GM21576 (cell line): Measurements from ENCODE around the gene MNX1.

Source experiments
- ATAC-seq: cut with Tn5 transposase; IDR thresholded peaks from one replicate; pipeline ENCODE4 v1.9.1; 2021; ENCODE audit warnings: mild to moderate bottlenecking, moderate library complexity; ENCODE audit not compliant: unreplicated experiment

Gene MNX1

DNA sequence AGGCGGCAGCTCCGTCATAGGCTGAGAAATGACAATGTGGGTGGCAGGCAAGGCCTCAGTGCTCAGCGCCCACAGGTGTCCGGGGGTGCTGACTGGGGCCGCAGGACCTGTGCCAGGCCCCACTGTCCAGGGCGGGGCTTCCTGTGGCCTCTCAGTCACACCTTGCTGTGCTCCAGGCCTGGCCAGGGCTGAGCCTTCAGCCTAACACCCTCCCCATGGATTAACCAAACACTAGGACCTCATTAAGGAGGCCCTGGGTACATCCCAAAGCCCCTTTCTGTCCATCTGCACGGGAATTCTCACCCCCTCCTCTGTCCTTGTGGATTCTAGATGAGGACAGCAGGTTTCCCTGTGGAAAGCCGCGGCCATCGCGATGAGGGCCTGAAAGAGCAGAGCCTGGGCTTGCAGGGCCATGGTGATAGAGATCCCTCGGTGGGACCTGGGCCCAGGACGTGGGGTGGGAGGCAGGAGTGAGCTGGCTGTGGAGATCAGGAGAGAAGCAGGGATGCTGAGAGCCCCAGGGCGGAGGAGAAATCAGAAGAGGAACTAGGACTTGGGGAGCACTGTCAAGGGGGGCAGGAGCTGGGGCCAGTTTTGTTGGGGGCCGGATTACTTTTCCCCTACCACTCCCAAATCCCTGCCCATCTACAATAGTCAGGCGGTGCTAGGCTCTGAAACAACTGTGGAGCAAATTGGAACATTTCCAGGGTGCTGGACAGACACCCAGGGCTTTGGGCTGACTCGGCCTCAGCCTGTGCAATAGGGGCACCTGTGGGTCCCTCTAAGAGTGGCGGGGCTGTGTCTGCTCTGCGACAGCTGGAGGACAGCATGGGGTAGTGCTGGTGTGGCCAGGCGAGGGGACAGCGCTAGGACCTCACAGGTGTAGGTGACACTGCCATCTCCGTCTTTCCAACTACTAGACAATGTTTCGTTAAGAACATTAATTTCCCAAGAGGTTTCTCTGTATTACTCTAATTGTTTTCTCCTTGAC, 23.3 kb upstream of the MNX1 start:
- no peak for ATAC-seq

DNA sequence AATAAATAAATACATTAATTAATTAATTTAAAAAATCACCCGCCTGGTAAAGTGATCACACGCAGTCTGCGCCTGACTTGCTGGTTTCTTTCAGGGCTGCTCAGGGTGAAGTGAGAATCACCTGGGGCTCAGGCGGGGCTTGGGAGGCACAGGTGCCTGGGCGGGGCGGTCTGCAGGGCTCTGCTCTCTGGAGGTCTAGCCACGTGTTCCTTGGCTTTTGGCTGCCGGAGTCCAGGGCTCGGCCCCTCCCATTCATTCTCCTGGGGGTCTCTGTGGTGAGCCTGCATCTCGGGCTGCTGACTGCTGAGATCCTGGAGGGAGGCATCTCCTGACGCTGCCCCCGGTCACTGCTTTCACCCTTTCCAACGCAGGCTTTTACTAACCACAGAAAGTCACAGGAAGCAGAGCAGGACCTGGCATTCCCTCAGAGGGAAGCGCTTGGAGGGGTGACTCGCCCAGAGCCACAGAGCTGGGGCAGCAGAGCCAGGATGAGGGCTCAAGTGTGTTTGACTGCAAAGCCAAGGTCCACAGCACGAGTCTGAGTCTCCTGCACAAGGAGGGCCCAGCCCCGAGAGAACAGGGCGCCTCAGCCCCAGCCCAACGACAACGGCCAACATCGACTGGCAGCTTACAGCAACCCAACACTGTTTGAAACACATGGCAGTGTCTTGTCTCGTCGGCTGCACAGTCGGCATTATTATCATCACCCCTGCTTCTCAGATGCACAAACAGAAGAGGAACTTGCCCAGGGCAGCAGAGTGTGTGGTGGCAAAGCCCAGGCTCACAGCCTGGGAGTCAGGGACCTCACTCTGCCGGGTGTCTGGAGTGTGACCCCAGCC, 22.4 kb upstream of the MNX1 start:
- ATAC-seq = no peak

DNA sequence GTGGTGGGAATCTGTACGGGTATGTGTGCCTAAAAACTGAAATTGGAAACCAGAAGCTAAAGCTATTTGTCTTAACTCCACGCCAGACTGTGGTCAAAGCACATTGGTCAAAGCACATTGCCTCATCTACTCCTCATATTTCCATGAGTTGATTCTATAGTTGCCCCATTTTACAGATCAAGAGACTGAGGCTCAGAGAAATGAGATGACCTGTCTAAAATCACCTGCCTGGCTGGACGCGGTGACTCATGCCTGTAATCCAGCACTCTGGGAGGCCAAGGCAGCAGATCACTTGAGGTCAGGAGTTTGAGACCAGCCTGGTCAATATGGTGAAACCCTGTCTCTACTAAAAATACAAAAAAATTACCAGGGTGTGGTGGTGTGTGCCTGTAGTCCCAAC, 21.7 kb upstream of the MNX1 start:
- no peak for ATAC-seq

DNA sequence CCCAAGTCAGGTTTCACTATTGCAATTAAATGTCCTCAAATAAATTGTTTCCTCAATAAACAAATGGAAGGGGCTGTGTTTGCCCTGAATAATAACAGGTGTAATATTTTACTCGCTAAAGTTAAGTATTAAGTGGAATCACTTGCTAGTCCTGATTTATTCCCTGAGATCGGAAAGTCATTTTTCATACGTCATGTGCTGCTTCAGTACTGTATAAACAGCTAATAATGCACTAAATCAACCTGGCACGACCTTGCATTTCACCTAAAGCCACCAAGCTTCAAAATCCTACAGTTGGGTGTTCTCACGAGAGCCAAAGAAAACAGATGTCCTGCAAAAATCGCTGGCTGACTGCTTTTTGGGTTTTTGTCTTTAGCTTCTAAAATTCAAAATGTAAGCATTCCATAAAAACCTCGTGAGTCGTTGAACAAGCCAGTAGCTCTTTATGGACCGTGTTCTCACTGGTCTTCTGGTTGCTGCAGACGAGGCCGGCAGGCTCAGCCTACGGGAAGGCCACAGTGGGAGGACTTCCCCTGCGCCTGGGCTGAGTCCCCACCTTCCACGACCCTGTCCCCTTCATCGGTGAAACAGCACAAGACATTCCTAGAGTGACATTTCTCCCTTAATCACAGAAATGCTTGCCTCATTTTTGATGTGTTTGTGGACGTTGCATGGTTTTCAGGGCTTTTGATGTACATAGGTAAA, 17.9 kb upstream of the MNX1 start:
- ATAC-seq = no peak

DNA sequence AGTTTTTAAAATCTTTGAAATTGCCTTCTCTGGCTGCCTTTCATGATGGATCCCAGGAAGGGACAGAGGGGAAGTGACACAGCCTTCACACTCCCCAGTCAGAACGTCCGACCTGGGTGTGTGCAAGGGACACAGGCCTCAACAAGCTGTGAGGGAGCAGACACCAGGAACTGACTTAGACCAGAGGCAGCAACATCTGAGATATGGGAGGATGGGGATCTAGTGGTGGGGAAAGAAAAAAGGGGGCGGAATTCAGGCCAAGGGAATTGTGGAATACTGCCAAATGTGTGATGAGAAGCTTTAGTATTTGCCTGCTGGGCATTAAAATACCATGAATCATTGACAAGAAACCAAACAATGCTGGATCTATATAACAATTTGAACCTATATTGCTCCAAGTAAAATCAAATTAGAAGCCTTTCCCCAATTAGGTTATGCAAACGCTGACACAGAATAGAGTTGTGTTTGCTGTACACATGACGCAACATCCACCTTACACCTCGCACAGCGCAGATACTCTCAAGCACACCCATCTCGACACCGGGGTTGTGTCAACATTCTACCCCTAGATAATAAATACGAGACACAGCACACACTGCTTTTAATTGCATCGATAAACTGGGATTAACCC, 17.2 kb upstream of the MNX1 start:
- no peak for ATAC-seq

DNA sequence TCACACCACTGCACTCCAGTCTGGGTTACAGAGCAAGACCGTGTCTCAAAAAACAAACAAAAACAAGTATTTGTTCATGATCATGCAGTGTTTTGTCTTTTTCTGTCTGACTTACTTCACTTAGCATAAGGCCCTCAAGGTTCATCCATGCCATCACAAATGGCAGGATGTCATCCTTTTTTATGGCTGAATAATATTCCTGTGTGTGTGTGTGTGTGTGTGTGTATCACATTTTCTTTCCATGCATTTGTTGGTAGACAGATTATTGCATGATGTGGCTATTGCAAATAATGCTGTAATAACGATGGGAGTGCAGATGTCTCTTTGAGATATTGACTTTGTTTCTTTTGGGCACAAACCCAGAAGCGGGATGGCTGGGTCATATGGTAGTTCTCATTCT, 14.3 kb upstream of the MNX1 start:
- no peak for ATAC-seq

DNA sequence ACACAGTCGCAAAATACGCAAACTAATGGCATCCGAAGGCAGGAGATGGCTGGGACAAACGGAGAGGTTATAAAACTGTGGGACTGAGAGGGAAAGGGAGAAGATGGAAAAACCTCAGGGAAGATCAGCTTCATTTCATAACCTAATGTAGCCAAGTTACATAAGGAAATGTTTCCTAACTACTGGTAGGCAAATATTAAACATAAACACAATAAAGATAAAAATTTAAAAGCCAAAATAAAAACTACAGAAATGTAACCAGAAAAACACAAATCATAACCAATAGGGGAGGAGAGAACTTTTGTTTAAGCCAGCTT, 13.1 kb upstream of the MNX1 start:
- no peak for ATAC-seq

DNA sequence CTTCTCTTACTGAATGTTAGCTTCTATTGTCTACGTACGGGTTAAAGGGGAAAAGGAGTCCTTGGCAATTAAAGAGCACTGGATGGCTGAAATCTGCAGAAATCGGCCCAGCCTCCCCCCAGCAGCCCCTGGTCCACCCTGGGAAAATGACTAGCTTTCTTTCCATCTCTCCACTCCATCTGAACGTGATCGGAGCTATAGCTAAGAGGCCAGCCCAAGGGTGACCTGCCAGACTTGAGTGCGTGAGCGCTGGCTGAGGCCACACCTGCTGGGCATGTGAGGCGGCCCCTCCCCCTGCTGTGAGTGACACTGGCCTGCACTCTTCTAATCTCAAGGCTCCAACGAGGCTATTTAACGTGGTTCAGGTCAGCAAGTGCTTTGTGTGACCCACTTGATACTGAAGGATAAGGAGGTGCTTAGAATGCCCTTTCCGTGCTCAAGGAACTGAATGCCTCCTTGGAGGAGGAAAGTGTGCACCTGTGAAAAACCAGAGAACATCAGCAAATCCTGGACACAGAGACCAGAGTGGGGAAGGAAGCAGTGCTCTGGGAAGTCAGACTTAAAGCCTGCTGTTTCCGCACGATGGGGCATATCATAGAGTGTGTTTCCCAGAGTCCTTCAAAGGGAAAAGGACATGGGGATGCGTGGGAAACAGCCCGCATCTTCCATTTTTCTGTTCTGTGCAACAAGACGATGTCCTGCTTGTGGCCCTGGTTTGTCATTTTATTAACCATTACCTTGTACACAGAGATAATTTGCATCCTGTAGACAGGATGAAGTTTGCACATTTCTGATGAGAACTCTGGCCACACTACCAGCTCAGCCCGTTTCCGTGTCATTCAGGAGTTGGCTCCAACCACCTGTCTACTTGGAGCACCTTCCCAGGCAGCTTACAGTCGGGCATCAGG, 12.5 kb upstream of the MNX1 start:
- no peak for ATAC-seq

DNA sequence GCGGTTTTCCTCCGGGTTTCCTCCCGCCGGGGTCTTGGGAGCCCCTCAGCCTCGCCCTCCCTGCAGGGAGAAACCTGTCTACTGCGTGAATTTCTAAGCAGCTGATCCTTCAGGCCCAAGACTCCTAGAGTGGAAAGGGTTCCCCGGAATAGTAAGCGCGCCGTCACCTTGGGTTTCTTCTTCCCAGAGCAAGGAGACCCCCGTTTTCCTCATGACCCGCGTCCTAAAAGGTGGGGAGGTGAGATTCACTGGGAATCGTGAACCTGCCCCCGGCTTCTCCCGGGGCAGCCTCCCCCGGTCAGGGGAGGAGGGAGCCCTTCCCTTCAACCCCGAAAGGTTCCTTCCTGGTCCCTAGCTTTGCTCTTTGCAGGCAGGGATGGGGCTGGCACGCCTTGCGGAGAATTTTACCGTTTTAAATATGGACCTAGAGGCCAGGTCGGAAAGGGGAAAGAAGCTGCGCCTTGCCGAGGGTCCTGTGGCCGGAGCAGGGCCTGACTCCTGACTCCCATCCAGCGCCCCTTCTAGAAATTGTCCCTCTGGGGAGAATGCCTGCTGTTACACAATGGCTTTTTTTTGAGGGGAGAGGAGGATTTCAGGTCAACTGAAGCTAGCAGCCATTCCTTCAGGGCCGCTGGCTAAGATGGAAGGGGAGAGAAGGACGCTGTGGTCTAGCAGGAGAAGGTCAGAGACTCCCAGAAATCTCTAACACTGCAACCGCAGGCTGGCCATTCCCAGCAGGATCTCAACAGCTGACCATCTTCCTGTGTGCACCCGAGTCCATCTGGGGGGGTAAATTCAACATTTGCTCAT, 11.6 kb upstream of the MNX1 start:
- no peak for ATAC-seq

DNA sequence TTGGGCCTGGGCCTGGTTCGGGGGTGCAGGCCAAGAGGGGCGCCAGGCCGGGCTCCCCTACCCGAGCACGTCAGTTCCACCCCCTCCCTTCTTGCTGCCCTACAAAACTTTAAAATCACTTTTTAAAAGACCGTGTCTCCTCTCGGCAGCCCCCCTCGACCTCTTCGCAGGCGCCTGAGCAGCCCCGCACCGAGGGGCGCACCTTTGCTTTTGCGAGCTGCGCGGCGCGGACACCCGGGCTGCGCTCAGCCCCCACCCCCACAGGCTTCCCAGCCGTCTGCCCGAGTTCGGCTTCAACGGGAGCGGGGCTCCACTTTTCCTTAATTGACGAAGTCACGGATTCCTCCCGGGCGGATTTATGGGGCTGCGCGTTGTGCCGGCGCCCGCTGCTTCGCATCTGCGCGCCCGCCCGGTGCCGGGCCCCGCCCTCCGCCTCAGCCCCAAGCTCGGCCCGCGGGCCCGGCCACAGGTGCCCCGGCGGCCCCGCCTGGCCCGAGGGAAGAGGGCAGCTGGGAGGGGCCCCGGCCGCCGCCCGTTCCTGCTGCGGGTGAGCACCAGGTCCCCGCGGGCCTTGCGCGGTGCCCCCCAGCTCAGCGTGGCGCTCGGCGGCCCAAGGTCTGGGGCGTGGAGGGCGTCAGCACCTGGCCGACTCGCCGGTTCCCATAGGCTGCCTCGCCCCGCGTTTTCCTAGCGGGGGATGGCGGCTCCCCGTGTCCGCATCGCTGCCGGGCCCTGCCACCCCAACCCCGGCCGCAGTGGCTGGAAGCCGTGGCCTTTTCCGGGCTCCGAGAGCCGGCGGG, 10.8 kb upstream of the MNX1 start:
- ATAC-seq = no peak

DNA sequence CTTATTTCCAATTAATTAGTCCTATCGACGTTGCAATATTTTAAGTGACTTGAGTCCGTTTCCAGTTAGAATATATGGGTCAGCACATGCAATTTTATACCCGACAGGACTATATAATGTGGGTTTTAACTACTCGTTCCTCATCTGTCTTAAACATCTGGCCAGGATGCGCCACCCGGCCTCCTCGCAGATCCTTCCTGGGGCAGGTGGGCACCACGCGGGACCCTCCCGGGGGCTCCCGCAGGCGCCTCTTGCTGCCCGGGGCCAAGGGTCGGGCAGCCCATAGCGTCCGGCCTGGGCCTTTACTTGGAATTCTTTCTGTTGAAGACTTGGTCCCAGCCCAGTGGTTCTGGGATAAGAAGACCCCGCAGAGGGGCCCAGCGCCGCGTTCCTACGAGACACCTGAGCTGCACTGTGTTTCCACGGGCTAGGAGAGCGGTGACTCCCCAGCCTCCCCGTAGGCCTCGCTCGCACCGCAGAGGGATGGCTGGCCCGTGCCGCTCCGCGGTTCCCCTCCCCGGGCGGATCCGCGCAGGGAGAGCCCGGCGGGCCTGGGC, 10.1 kb upstream of the MNX1 start:
- no peak for ATAC-seq

DNA sequence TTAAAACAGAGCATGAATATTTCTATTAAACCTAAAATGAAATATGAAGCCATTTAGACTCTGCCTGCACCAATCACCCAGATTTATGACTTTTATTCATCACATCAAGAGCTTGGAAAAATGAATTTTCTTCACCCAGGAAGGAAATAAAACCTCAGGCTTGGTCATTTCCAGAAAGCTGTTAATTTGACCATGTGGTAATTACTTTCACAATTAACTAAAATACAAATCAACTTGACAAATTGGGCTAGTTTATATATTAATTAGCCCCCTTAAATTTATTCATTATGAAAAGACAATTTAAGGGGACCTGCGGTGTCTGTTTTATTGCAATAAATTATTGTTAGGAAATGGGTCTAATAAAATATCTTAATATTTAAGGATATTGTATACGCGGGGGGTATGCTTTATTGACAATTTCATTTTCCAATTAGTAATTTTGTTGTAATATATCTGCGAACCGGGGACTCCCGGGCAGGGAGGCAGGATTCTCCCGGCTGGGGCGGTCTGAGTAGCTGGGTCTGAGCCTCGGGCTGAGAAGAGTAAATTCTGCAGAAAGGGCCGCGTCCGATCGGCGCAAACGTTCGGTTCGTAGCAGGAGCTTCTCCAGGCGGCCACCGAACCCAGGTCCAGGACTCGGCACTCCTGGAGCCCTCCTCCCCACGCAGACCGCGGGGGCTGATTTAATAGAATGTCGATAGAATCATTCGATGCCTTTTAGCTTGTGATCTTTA, 9.4 kb upstream of the MNX1 start:
- no peak for ATAC-seq

DNA sequence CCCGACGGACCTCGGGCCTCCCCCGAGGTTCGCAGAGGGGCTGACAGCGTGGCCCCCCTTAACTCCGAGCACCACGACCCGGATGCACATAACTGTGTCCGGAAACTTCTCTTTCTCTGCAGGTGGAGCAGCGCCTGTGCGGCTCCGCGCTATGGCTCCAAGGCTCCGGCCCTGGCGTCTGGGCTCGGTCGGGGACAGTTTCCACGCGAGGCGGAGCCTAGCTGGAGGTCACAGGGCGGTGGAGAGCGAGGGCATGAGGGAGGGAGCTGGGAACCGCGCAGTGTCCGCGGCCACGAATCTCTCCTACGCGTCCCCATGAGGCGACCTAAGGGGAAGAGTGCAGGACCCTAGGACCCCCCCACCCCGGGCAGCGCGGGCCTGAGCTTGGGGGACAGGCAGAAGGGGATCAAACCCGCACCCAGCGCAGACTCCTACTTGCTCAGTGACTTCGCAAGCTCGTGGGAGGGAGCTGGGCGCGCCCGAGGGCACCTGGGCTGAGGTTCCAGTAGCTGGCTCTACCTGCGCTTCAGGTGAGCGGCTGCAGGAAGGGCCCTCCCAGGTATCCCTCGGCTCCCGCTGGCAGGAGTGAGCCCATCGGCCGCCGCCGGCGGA, 8.6 kb upstream of the MNX1 start:
- ATAC-seq = no peak

DNA sequence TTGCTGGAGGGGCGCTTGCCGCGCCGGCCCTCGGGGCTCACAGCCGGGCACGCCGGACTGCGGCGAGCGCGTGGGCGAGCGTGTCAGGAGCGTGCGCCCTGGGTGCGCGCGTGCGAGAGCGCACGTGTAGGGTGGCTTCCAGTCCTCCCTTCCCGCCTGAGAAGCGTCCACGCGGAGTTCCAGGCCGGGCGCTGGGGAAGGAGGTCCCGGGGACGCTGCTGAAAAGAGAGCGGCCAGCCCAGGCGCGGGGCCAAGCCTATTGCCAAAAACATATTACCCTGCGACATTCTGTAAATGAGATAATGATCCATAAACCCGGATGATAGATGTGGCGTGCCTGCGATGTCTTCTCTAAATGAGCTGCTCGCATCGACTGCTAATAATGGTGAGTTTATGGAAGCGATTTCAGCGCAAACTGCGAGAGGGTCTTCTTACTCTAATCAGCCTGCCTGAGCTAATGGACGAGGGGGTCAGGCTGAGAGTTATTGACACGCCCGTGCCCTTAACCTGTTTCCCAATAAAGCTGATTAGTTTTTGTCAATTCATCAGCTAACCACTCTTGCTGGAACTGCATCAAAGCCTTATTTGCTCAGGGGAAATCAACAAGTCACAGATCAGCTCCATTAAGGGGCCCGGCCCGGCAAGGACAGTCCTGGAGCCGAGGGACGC, 8.0 kb upstream of the MNX1 start:
- ATAC-seq = no peak

DNA sequence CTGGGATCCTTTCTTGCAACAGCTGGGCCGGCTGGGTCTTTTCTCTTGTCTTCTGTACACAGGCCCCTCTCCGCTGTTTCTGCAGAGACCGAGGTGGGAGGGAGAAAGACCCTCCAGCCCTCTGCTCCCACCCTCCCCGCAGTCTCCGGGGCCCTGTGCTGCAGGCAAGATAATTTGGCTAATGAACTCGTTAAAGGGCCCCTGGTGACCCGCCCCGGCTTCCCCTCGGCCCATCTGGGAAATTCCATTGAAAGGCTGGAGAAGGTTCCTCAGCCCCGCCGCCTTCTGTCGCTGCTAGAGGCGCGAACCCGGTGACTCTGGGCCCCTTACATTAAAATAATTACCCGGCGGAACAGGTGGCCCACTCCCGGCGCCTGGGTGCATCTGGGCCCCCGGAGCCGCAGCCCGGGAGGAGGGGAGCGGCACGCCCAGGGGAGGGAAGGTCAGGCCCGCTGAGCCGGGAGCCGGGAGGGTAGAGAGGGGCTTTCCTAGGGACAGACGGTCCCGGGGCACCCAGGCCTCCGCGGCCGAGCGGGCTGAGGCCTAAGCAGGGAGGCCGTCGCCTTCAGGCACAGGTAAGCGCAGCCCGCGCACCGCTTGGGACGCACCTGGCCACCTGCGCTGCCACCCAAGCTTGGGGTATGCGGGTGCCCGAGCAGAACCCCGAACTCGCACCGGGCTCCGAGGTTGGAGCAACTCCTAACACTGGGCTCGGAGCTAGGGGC, 7.3 kb upstream of the MNX1 start:
- ATAC-seq = no peak

DNA sequence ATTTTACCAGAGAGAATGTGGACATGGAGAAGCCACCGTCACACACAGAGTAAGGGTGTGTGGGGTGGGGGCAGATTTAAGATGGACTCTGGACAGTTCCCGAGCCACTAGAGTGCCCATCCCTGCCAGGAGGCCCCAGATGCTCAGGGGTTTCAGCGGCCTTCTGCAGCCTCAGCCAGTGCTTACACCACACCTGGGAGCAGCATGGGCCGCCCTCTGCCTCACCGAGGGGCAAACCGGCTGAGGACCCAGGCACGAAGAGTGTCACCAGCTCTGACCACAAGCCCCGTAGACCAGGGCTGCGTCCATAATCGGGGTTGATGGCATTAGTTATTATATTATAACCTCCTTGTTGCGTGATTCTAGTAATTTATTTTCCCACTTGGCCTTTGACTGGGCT, 6.7 kb upstream of the MNX1 start:
- ATAC-seq = no peak
